ENCODE data around the gene POLE. TPM values are rescaled to one million over a fixed set of nuclear protein-coding genes. Genes with fewer than 3 reads are reported as not detected.
A peak's percentile ranks its signal among the peaks of the same experiment; 100 is the strongest.

The POLE gene
- total RNA-seq, 1 experiment from 2014 or later = 167 TPM

- intact Hi-C loops (cut with micrococcal nuclease; ENCODE audit: unreplicated experiment) = no loop called here
- H3K27ac Mint-ChIP-seq (ENCODE audit: unreplicated experiment) = peak overlapping the region; percentile 39
- ChIA-PET POLR2A (no interaction called here), CTCF (no interaction called here)
- no peaks in the 10 kb centered on the region for H3K4me1 ChIP-seq
- no peaks in the 10 kb centered on the region for H3K27me3 Mint-ChIP-seq (ENCODE audit: insufficient read depth, unreplicated experiment)
- no peak overlapping the region for H3K4me3 ChIP-seq (ENCODE audit: low read depth, low read length)
- H3K27me3 ChIP-seq (replicated peaks; ENCODE audit: control insufficient read depth, insufficient read depth, low read length) = no peaks in the 10 kb centered on the region
- no peak overlapping the region for H3K4me3 Mint-ChIP-seq (ENCODE audit: unreplicated experiment)
- peaks cover 95% of the 10 kb centered on the region for H3K36me3 Mint-ChIP-seq (ENCODE audit: insufficient read depth, unreplicated experiment)
- peaks cover 10% of the 10 kb centered on the region for H3K9me3 Mint-ChIP-seq (ENCODE audit: unreplicated experiment)
- H3K9me3 ChIP-seq = peaks cover 5% of the 10 kb centered on the region
- no peak for TF ChIP-seq CTCF (IDR thresholded peaks at IDR 0.05; ENCODE audit: insufficient read depth in 1 of 2, low read depth in 1 of 2, low read length in 1 of 2, severe bottlenecking in 1 of 2, unreplicated experiment in 1 of 2)
- no peak for DNase-seq
- no peaks in the 10 kb centered on the region for H3K4me1 Mint-ChIP-seq (ENCODE audit: low read depth, unreplicated experiment)
- BruUV-seq (replicated peaks) = no TSS peak
- peaks cover 2% of the 10 kb centered on the region for H3K36me3 ChIP-seq (ENCODE audit: control insufficient read depth, insufficient read depth, low read length)
Measured at GRCh38 chr12:132728502-132728901, 41.4 kb upstream of the POLE start.

- intact Hi-C loops (cut with micrococcal nuclease; ENCODE audit: unreplicated experiment) = no loop called here
- no peak overlapping the region for H3K4me3 Mint-ChIP-seq (ENCODE audit: unreplicated experiment)
- peaks cover 10% of the 10 kb centered on the region for H3K9me3 Mint-ChIP-seq (ENCODE audit: unreplicated experiment)
- Histone ChIP-seq H3K27me3 (replicated peaks; ENCODE audit: control insufficient read depth, insufficient read depth, low read length) (no peaks in the 10 kb centered on the region), H3K4me1 (no peaks in the 10 kb centered on the region), H3K36me3 (ENCODE audit: control insufficient read depth, insufficient read depth, low read length) (peaks cover 5% of the 10 kb centered on the region), H3K4me3 (ENCODE audit: low read depth, low read length) (no peak overlapping the region), H3K9me3 (peaks cover 5% of the 10 kb centered on the region)
- H3K4me1 Mint-ChIP-seq (ENCODE audit: low read depth, unreplicated experiment) = no peaks in the 10 kb centered on the region
- CTCF ChIA-PET = no interaction called here
- peaks cover 95% of the 10 kb centered on the region for H3K36me3 Mint-ChIP-seq (ENCODE audit: insufficient read depth, unreplicated experiment)
- H3K27ac Mint-ChIP-seq (ENCODE audit: unreplicated experiment) = no peak overlapping the region
- POLR2A ChIA-PET = no interaction called here
- no peak for DNase-seq
- TF ChIP-seq CTCF (IDR thresholded peaks at IDR 0.05; ENCODE audit: insufficient read depth in 1 of 2, low read depth in 1 of 2, low read length in 1 of 2, severe bottlenecking in 1 of 2, unreplicated experiment in 1 of 2) = no peak
- H3K27me3 Mint-ChIP-seq (ENCODE audit: insufficient read depth, unreplicated experiment) = no peaks in the 10 kb centered on the region
- BruUV-seq (replicated peaks) = no TSS peak
Measured at GRCh38 chr12:132727091-132727794, 40.1 kb upstream of the POLE start.

- intact Hi-C loops (cut with micrococcal nuclease; ENCODE audit: unreplicated experiment) = no loop called here
- DNase-seq = no peak
- Mint-ChIP-seq H3K9me3 (ENCODE audit: unreplicated experiment) (peaks cover 2% of the 10 kb centered on the region), H3K4me3 (ENCODE audit: unreplicated experiment) (no peak overlapping the region), H3K27ac (ENCODE audit: unreplicated experiment) (no peak overlapping the region), H3K27me3 (ENCODE audit: insufficient read depth, unreplicated experiment) (no peaks in the 10 kb centered on the region), H3K4me1 (ENCODE audit: low read depth, unreplicated experiment) (no peaks in the 10 kb centered on the region), H3K36me3 (ENCODE audit: insufficient read depth, unreplicated experiment) (peaks cover 98% of the 10 kb centered on the region)
- H3K36me3 ChIP-seq (ENCODE audit: control insufficient read depth, insufficient read depth, low read length) = peaks cover 5% of the 10 kb centered on the region
- POLR2A ChIA-PET = no interaction called here
- CTCF ChIA-PET = no interaction called here
- H3K4me1 ChIP-seq = no peaks in the 10 kb centered on the region
- no peak for TF ChIP-seq CTCF (IDR thresholded peaks at IDR 0.05; ENCODE audit: insufficient read depth in 1 of 2, low read depth in 1 of 2, low read length in 1 of 2, severe bottlenecking in 1 of 2, unreplicated experiment in 1 of 2)
- BruUV-seq (replicated peaks) = no TSS peak
- no peak overlapping the region for H3K4me3 ChIP-seq (ENCODE audit: low read depth, low read length)
- H3K27me3 ChIP-seq (replicated peaks; ENCODE audit: control insufficient read depth, insufficient read depth, low read length) = no peaks in the 10 kb centered on the region
- peaks cover 5% of the 10 kb centered on the region for H3K9me3 ChIP-seq
Measured at GRCh38 chr12:132726386-132726785, 39.2 kb upstream of the POLE start.

Measured in Caco-2 (cell line).